DOHH2 (cell line): ENCODE results near the gene CDS2.

Source experiments
- H3F3A ChIP-seq: fragments of 200-600 bp; sonication (generic), shearing (Covaris generic); 2 replicates; pipeline ENCODE4 v1.6.0; 2016; ENCODE audit warnings: antibody characterized with exemption, mild to moderate bottlenecking; ENCODE audit not compliant: control insufficient read depth, insufficient read depth
- H3K27ac ChIP-seq: fragments of 200-600 bp; sonication (generic); 2 replicates; pipeline ENCODE4 v1.5.1; 2014; ENCODE audit warnings: low read depth, mild to moderate bottlenecking, low read length, moderate library complexity
- H3K27me3 ChIP-seq: fragments of 200-600 bp; sonication (generic); 2 replicates; pipeline ENCODE4 v1.6.1; 2014; ENCODE audit warnings: mild to moderate bottlenecking, low read length, mixed read lengths; ENCODE audit not compliant: control insufficient read depth
- H3K36me3 ChIP-seq: fragments of 200-600 bp; sonication (generic); 2 replicates; pipeline ENCODE4 v1.6.1; 2014; ENCODE audit warnings: mild to moderate bottlenecking, low read length, moderate library complexity, mixed read lengths; ENCODE audit not compliant: control insufficient read depth
- H3K4me1 ChIP-seq: fragments of 200-600 bp; sonication (generic); 2 replicates; pipeline ENCODE4 v1.6.1; 2014; ENCODE audit warnings: mild to moderate bottlenecking, low read length, mixed read lengths; ENCODE audit not compliant: control insufficient read depth
- H3K4me2 ChIP-seq: fragments of 200-600 bp; sonication (generic); 2 replicates; pipeline ENCODE4 v1.6.0; 2014; ENCODE audit warnings: mild to moderate bottlenecking, low read length, moderate library complexity
- H3K4me3 ChIP-seq: fragments of 200-600 bp; sonication (generic); 2 replicates; pipeline ENCODE4 v1.5.1; 2014; ENCODE audit warnings: mild to moderate bottlenecking, low read length, mixed read lengths
- H3K79me2 ChIP-seq: fragments of 200-600 bp; sonication (generic); 2 replicates; pipeline ENCODE4 v1.6.1; 2014; ENCODE audit warnings: mild to moderate bottlenecking, low read length, mixed read lengths; ENCODE audit not compliant: control insufficient read depth
- H3K9me2 ChIP-seq: fragments of 200-600 bp; sonication (generic); replicated peaks from 2 replicates; pipeline ENCODE4 v1.6.1; 2014; ENCODE audit warnings: mild to moderate bottlenecking, low read length, mixed read lengths; ENCODE audit not compliant: control insufficient read depth
- H3K9me3 ChIP-seq: fragments of 200-600 bp; sonication (generic); 2 replicates; pipeline ENCODE4 v1.6.1; 2014; ENCODE audit warnings: antibody characterized with exemption, low read length, mixed read lengths; ENCODE audit not compliant: control insufficient read depth, insufficient read depth
- H4K20me1 ChIP-seq: fragments of 200-600 bp; sonication (generic); 2 replicates; pipeline ENCODE4 v1.6.0; 2014; ENCODE audit warnings: low read depth, mild to moderate bottlenecking, antibody characterized with exemption, low read length, moderate library complexity; ENCODE audit not compliant: control insufficient read depth, insufficient read depth
- EZH2phosphoT487 ChIP-seq: fragments of 200-600 bp; sonication (generic); IDR thresholded peaks from 2 replicates; pipeline ENCODE4 v1.6.1; 2017; ENCODE audit warnings: borderline replicate concordance, mild to moderate bottlenecking, antibody characterized with exemption, low read length, moderate library complexity, mixed read lengths
- TF ChIP-seq, protein P1 (sequence below): fragments of 200-600 bp; sonication (generic); IDR thresholded peaks from one replicate; pipeline ENCODE4 v1.5.1; 2014; ENCODE audit warnings: antibody characterized with exemption, mild to moderate bottlenecking, low read depth, low read length; ENCODE audit not compliant: poor library complexity, severe bottlenecking

The CDS2 gene

DNA sequence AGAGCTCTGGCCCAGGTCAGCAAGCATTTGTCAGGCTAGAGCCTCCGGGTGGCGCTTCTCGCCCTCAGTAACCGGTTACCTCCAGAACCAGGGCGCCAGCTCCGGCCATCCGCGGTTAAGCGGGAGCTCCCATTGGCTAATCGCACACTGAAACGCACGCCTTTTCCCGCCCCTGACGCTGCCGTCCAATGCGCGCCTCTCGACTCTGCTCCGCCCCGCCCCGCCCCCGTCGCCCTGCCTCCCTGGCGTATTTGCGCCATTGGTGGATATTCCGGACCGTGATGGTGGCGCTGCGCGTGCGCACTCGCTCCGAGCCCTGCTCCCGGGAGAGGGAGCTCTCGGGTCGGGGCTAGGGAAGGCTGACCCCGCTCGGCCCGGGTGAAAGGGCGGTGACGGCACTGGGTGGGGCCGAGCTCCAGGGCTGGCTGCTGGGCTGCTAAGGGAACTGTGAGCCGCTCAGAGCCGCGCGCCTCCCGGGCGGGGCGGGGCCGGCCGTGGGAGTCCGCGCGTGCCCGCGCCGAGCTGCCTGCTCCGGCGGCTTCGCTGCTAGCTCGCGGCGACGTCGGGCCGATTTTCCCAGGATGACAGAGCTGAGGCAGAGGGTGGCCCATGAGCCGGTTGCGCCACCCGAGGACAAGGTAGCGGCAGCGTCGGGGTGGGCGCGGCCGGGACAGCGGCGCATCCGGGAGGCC lies at the start of gene CDS2:
Gene CDS2, plus strand, starts transcription at position 497 of the 692 bp plus-strand sequence. Its CDS starts 85 bp downstream, at position 582.
- Histone ChIP-seq H3K27me3 (no peaks in the 10 kb centered on the region), H3K79me2 (peaks cover 45% of the 10 kb centered on the region), H3F3A (peaks cover 3% of the 10 kb centered on the region; the same call in 1 of the 2 replicates), H4K20me1 (no peaks in the 10 kb centered on the region), H3K9me3 (no peaks in the 10 kb centered on the region), H3K9me2 (no peaks in the 10 kb centered on the region), H3K4me1 (peaks cover 25% of the 10 kb centered on the region), H3K27ac (peak within 1 kb of the TSS; percentile 72), H3K4me3 (peak within 1 kb of the TSS; percentile 97), H3K36me3 (peaks cover 3% of the 10 kb centered on the region), H3K4me2 (peak within 1 kb of the TSS; percentile 86)
- no peak for TF ChIP-seq EZH2phosphoT487
- TF ChIP-seq, protein P1, sequence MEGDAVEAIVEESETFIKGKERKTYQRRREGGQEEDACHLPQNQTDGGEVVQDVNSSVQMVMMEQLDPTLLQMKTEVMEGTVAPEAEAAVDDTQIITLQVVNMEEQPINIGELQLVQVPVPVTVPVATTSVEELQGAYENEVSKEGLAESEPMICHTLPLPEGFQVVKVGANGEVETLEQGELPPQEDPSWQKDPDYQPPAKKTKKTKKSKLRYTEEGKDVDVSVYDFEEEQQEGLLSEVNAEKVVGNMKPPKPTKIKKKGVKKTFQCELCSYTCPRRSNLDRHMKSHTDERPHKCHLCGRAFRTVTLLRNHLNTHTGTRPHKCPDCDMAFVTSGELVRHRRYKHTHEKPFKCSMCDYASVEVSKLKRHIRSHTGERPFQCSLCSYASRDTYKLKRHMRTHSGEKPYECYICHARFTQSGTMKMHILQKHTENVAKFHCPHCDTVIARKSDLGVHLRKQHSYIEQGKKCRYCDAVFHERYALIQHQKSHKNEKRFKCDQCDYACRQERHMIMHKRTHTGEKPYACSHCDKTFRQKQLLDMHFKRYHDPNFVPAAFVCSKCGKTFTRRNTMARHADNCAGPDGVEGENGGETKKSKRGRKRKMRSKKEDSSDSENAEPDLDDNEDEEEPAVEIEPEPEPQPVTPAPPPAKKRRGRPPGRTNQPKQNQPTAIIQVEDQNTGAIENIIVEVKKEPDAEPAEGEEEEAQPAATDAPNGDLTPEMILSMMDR = peak; percentile 66

DNA sequence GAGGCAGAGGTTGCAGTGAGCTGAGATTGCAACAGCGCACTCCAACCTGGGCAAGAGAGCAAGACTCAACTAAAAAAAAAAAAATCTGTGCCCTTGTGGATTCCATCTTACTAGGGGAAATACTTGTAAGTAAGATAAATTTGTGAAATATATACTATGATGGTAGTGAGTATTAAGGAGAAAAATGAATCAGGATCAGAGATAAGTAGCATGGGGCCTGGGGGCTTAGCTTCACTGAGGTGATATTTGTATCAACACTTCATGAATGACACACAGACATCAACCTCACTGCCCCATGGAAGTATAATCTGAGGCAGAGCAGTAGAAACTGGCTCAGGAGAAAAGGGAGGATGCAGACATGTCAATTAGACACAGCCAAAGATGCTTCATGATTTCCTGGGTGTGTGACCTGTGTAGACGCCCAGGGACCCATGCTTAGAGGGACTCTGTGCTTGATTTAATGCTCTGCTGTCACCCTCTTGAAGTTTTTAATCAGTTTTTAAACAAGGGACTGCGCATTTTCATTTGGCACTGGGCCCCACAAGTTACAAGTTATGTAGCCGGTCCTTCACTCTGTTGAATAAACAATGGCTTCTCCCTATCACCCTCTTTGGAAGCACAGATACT lies 48.9 kb upstream of the CDS2 start:
- H3K27me3 ChIP-seq = no peaks in the 10 kb centered on the region
- no peaks in the 10 kb centered on the region for H3K79me2 ChIP-seq
- TF ChIP-seq, protein P1 = no peak
- no peak for TF ChIP-seq EZH2phosphoT487
- no peaks in the 10 kb centered on the region for H3K9me2 ChIP-seq
- H3K4me1 ChIP-seq = peaks cover 53% of the 10 kb centered on the region
- peak overlapping the region; percentile 61 for H3K4me2 ChIP-seq
- H3K27ac ChIP-seq = peak overlapping the region; percentile 48
- H3K36me3 ChIP-seq = no peaks in the 10 kb centered on the region
- H3K9me3 ChIP-seq = no peaks in the 10 kb centered on the region
- H4K20me1 ChIP-seq = no peaks in the 10 kb centered on the region
- peaks cover 10% of the 10 kb centered on the region for H3F3A ChIP-seq
- peak overlapping the region; percentile 45 for H3K4me3 ChIP-seq

DNA sequence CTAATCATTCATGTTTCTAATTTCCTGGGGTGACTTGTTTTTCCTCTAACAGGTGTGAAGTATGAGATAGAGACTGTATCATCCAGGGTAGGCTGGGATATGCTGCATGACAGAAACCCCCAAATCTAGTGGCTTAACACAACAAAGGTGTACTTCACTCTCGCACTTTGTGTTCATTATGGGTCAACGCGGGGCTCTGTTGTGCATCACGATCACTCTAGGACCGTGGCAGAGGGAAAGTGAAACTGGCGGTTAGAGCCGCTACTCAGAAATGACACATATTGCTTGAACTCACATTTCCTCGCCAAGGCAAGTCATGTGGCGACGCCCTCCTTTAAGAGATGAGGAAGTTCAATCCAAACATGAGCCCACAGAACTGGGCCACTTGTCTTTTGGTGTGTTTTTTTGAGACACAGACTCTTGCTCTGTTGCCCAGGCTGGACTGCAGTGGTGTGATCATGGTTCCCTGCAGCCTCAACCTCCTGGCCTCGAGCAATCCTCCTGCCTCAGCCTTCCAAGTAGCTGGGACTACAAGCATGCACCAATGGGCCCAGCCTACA lies 48.3 kb upstream of the CDS2 start:
- Histone ChIP-seq H3K4me3 (peak overlapping the region; percentile 45), H3F3A (peaks cover 11% of the 10 kb centered on the region), H3K4me2 (peak overlapping the region; percentile 61)

More for the DNA sequence above, 48.3 kb upstream of the CDS2 start:
- TF ChIP-seq, protein P1 = no peak
- no peak for TF ChIP-seq EZH2phosphoT487
- peak overlapping the region; percentile 48 for H3K27ac ChIP-seq
- H4K20me1 ChIP-seq = no peaks in the 10 kb centered on the region
- H3K36me3 ChIP-seq = no peaks in the 10 kb centered on the region
- no peaks in the 10 kb centered on the region for H3K27me3 ChIP-seq
- H3K9me2 ChIP-seq = no peaks in the 10 kb centered on the region
- H3K79me2 ChIP-seq = no peaks in the 10 kb centered on the region
- H3K4me1 ChIP-seq = peaks cover 53% of the 10 kb centered on the region
- no peaks in the 10 kb centered on the region for H3K9me3 ChIP-seq
